ENCODE data around the gene SRGAP3.

Gene SRGAP3

GRCh38 chr3:9202546-9202945 is 46.9 kb downstream of the SRGAP3 start:
- Histone ChIP-seq H3K27ac (ENCODE audit: low read depth, low read length, poor library complexity, severe bottlenecking) (no peak overlapping the region), H3K9me2 (ENCODE audit: low read depth, low read length) (no peaks in the 10 kb centered on the region), H3K9ac (ENCODE audit: low read length) (no peak overlapping the region)

GRCh38 chr3:9201955-9202354 is 47.5 kb downstream of the SRGAP3 start:
- Histone ChIP-seq H3K4me1 (ENCODE audit: insufficient read depth, low read length, severe bottlenecking) (no peaks in the 10 kb centered on the region), H3K36me3 (ENCODE audit: insufficient read depth, low read length) (no peaks in the 10 kb centered on the region), H3F3A (ENCODE audit: insufficient read depth, low read length) (no peaks in the 10 kb centered on the region), H3K79me2 (ENCODE audit: insufficient read depth, low read length) (no peaks in the 10 kb centered on the region), H3K9me2 (ENCODE audit: low read depth, low read length) (no peaks in the 10 kb centered on the region), H3K27me3 (ENCODE audit: insufficient read depth, low read length) (no peaks in the 10 kb centered on the region; the same call in 1 of the 2 replicates), H3K4me2 (ENCODE audit: low read length) (no peak overlapping the region), H3K4me3 (ENCODE audit: low read depth, low read length, poor library complexity, severe bottlenecking) (no peak overlapping the region), H3K9ac (ENCODE audit: low read length) (no peak overlapping the region), H3K9me3 (ENCODE audit: low read length) (no peaks in the 10 kb centered on the region), H3K27ac (ENCODE audit: low read depth, low read length, poor library complexity, severe bottlenecking) (no peak overlapping the region), H2AFZ (ENCODE audit: low read length) (no peak overlapping the region), H4K20me1 (ENCODE audit: insufficient read depth, low read length) (no peaks in the 10 kb centered on the region)
- no peak for TF ChIP-seq EZH2 (IDR thresholded peaks at IDR 0.05; ENCODE audit: borderline replicate concordance, low read length)
- TF ChIP-seq, protein P1, sequence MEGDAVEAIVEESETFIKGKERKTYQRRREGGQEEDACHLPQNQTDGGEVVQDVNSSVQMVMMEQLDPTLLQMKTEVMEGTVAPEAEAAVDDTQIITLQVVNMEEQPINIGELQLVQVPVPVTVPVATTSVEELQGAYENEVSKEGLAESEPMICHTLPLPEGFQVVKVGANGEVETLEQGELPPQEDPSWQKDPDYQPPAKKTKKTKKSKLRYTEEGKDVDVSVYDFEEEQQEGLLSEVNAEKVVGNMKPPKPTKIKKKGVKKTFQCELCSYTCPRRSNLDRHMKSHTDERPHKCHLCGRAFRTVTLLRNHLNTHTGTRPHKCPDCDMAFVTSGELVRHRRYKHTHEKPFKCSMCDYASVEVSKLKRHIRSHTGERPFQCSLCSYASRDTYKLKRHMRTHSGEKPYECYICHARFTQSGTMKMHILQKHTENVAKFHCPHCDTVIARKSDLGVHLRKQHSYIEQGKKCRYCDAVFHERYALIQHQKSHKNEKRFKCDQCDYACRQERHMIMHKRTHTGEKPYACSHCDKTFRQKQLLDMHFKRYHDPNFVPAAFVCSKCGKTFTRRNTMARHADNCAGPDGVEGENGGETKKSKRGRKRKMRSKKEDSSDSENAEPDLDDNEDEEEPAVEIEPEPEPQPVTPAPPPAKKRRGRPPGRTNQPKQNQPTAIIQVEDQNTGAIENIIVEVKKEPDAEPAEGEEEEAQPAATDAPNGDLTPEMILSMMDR (IDR thresholded peaks at IDR 0.05; ENCODE audit: low read length) = no peak

More at GRCh38 chr3:9202546-9202945, 46.9 kb downstream of the SRGAP3 start:
- Histone ChIP-seq H3K36me3 (ENCODE audit: insufficient read depth, low read length) (no peaks in the 10 kb centered on the region), H3K9me3 (ENCODE audit: low read length) (no peaks in the 10 kb centered on the region), H3K27me3 (ENCODE audit: insufficient read depth, low read length) (no peaks in the 10 kb centered on the region; the same call in 1 of the 2 replicates), H3F3A (ENCODE audit: insufficient read depth, low read length) (no peaks in the 10 kb centered on the region), H3K4me1 (ENCODE audit: insufficient read depth, low read length, severe bottlenecking) (no peaks in the 10 kb centered on the region), H3K4me3 (ENCODE audit: low read depth, low read length, poor library complexity, severe bottlenecking) (no peak overlapping the region), H2AFZ (ENCODE audit: low read length) (no peak overlapping the region), H3K4me2 (ENCODE audit: low read length) (no peak overlapping the region), H4K20me1 (ENCODE audit: insufficient read depth, low read length) (no peaks in the 10 kb centered on the region), H3K79me2 (ENCODE audit: insufficient read depth, low read length) (no peaks in the 10 kb centered on the region)
- no peak for TF ChIP-seq EZH2 (IDR thresholded peaks at IDR 0.05; ENCODE audit: borderline replicate concordance, low read length)
- TF ChIP-seq, protein P1 (IDR thresholded peaks at IDR 0.05; ENCODE audit: low read length) = no peak

DNA sequence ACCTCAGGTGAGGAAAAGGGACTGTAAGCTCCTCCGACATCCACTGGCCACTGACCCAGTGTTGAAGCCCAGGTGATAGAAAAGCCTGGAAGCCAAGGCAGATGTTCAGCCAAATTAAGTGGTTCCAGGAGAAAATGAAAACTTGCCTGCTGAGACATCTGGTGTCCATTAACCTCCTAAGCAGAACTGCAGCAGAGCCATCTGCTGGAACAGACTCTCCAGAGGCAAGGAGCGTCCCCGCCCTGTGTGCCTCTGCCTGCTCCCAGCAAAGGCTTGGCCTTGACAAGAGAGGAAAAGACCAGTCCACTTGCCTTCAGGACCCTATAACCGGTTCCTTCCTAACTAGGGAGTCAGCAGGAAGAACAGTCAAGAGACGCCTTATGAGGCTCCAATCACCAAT is 48.2 kb downstream of the SRGAP3 start:
- no peak overlapping the region for H3K4me3 ChIP-seq (ENCODE audit: low read depth, low read length, poor library complexity, severe bottlenecking)
- H3K4me1 ChIP-seq (ENCODE audit: insufficient read depth, low read length, severe bottlenecking) = no peaks in the 10 kb centered on the region
- no peak overlapping the region for H2AFZ ChIP-seq (ENCODE audit: low read length)
- no peaks in the 10 kb centered on the region for H3K79me2 ChIP-seq (ENCODE audit: insufficient read depth, low read length)
- H3K27ac ChIP-seq (ENCODE audit: low read depth, low read length, poor library complexity, severe bottlenecking) = no peak overlapping the region
- H3K4me2 ChIP-seq (ENCODE audit: low read length) = no peak overlapping the region
- no peaks in the 10 kb centered on the region for H4K20me1 ChIP-seq (ENCODE audit: insufficient read depth, low read length)
- H3K9me3 ChIP-seq (ENCODE audit: low read length) = no peaks in the 10 kb centered on the region
- H3K27me3 ChIP-seq (ENCODE audit: insufficient read depth, low read length) = no peaks in the 10 kb centered on the region; the same call in 1 of the 2 replicates
- H3K9ac ChIP-seq (ENCODE audit: low read length) = no peak overlapping the region
- TF ChIP-seq, protein P1 (IDR thresholded peaks at IDR 0.05; ENCODE audit: low read length) = no peak
- TF ChIP-seq EZH2 (IDR thresholded peaks at IDR 0.05; ENCODE audit: borderline replicate concordance, low read length) = no peak
- no peaks in the 10 kb centered on the region for H3K36me3 ChIP-seq (ENCODE audit: insufficient read depth, low read length)
- no peaks in the 10 kb centered on the region for H3K9me2 ChIP-seq (ENCODE audit: low read depth, low read length)
- H3F3A ChIP-seq (ENCODE audit: insufficient read depth, low read length) = no peaks in the 10 kb centered on the region
